Pancreas (tissue), 10 donors: Measurements from ENCODE around the gene RADX. TPM values are rescaled to one million over a fixed set of nuclear protein-coding genes. Genes with fewer than 3 reads are reported as not detected.
"Not testable (repeated sequence)": the region's sequence is repeated elsewhere in the genome, so short reads cannot be mapped to it uniquely, and the experiment has no call there.

Experiments used
- ATAC-seq, 4 donors: fragments of 200-7000 bp; cut with Tn5 transposase; one replicate each; pipeline versions ENCODE4 v1.8.0 to v1.9.1; 2020; ENCODE audit warnings: mild to moderate bottlenecking in 4 of 4, moderate library complexity in 4 of 4
- DNase-seq, 6 donors: peaks; one replicate each; pipeline ENCODE4 v3.0.0-alpha.2; 2020
- FAIRE-seq: peaks from 2 replicates; lab custom pipeline; 2012; peaks lifted over from hg19 to GRCh38; lab: Jason Lieb, UNC
- H3K27ac ChIP-seq, 4 donors: fragments of 200-600 bp; sonication (generic); 1 replicate in 3 of 4; 2 replicates in 1 of 4; pipeline versions ENCODE4 v1.5.0 to v1.8.0; 2020
- H3K27me3 ChIP-seq, 4 donors: fragments of 200-600 bp; one replicate each; pipeline ENCODE4 v1.8.0; 2021
- H3K36me3 ChIP-seq, 3 donors: fragments of 200-600 bp; sonication (generic) in 1 of 3; one replicate each; pipeline versions ENCODE4 v1.5.0 to v1.8.0; 2020 to 2021
- H3K4me1 ChIP-seq, 3 donors: fragments of 200-600 bp; one replicate each; pipeline ENCODE4 v1.8.0; 2021
- H3K4me3 ChIP-seq, 4 donors: fragments of 200-600 bp; sonication (generic) in 2 of 4; one replicate each; pipeline versions ENCODE4 v1.5.0 to v1.8.0; 2020 to 2021
- H3K9me3 ChIP-seq, 4 donors: fragments of 200-600 bp; one replicate each; pipeline ENCODE4 v1.8.0; 2021
- WGBS, 2 donors: extraction: QIAGEN DNeasy Blood & Tissue Kit; methylation state at CpG; one replicate each; pipeline ENCODE4 v1.1.7; 2013; 5-methylcytosine and 5-hydroxymethylcytosine counted together
- intact Hi-C, 3 donors: fragments of 100-400 bp; cut with DNase I; formaldehyde crosslinking; loops; one replicate each; pipeline versions ENCODE4 v1.11.1 to v1.14.2; 2022
- polyA plus RNA-seq, 2 donors: library from polyadenylated mRNA; stranded (reverse); fragments of 200-250 nt; gene quantifications; one replicate each; pipeline ENCODE4 v1.2.3, GENCODE V29; 2013
- total RNA-seq, 6 donors: library from RNA; stranded (reverse); fragmentation: NEBNext Ultra II Directional in 4 of 6; extraction: Animal tissue kit (Norgen Biotek cat#: 25700) in 4 of 6; gene quantifications; one replicate each; pipeline versions ENCODE4 v1.2.1 to v1.2.4, GENCODE V29; 2021 to 2023
- TF ChIP-seq, protein P1 (sequence below), 4 donors: fragments of 200-600 bp; sonication (generic) in 3 of 4; IDR thresholded peaks; one replicate each; pipeline versions ENCODE4 v1.5.0 to v1.8.0; 2021; ENCODE audit warnings: antibody characterized with exemption in 4 of 4
- donor health status: healthy with polysubstance abuse.
- donor health status: DM: no; HTN: no; CAD: no; lungs with moderate emphysema.
- donor health status: DM: no; HTN: no; CAD: no.
- donor health status: control.
- donor health status: control.
- donor health status: Bipolar disorder and iron deficiency.
- donor health status: DM: yes; HTN: yes; CAD: no.
- donor health status: DM: no; HTN: no; CAD: no.
- donor health status: DM: no; HTN: no; CAD: no.
- donor health status: DM: yes; HTN: yes; CAD: no.

RADX gene
- total and polyA plus RNA-seq, 8 donors = 0.74 to 21.4 (median 2.0) TPM

DNA sequence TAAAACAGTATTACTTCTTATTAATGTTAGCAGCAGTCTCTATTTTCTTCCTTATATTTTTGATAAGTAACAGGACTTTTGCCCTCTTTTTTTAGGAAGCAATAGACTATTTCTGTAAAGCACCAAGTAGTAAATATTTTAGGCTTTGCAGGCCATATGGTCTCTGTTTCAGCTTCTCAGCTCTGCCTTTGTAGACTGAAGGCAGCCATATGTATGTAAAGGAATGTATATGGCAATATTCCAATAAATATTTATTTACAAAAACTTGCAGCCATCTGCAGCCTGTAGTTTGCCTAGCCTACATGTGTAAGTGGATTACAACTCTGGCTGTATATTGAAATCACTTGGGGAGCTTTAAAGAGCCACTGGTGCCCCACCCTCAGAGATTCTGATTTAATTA is 15.0 kb downstream of the RADX start:
- no peaks in the 10 kb centered on the region for H3K4me1 ChIP-seq
- TF ChIP-seq, protein P1, sequence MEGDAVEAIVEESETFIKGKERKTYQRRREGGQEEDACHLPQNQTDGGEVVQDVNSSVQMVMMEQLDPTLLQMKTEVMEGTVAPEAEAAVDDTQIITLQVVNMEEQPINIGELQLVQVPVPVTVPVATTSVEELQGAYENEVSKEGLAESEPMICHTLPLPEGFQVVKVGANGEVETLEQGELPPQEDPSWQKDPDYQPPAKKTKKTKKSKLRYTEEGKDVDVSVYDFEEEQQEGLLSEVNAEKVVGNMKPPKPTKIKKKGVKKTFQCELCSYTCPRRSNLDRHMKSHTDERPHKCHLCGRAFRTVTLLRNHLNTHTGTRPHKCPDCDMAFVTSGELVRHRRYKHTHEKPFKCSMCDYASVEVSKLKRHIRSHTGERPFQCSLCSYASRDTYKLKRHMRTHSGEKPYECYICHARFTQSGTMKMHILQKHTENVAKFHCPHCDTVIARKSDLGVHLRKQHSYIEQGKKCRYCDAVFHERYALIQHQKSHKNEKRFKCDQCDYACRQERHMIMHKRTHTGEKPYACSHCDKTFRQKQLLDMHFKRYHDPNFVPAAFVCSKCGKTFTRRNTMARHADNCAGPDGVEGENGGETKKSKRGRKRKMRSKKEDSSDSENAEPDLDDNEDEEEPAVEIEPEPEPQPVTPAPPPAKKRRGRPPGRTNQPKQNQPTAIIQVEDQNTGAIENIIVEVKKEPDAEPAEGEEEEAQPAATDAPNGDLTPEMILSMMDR (IDR thresholded peaks at IDR 0.05) = no peak
- intact Hi-C loops = no loop called here
- H3K27ac ChIP-seq = no peak overlapping the region
- ATAC-seq (no peak), DNase-seq (no peak), FAIRE-seq (no peak)
- H3K4me3 ChIP-seq = no peak overlapping the region
- H3K9me3 ChIP-seq = no peaks in the 10 kb centered on the region
- peaks cover 0 to 21% (median 2%) of the 10 kb centered on the region in 4 donors for H3K27me3 ChIP-seq
- no peaks in the 10 kb centered on the region for H3K36me3 ChIP-seq

DNA sequence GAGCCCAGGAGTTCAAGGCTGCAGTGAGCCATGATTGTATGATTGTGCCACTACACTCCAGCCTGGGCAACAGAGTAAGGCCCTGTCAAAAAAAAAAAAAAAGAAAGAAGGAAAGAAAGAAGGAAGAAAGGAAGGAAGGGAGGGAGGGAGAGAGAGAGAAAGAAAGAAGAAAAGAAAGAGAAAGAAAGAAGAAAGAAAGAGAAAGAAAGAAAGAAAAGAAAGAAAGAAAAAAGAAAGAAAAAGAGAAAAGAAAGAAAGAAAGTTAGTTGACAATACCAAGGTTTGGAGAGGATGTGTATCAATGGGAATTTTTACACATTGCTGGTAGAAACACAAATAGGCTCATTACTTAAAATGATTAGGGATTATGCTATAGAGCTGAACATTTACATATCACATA is 19.8 kb downstream of the RADX start:
- no peak for ATAC-seq
- H3K27me3 ChIP-seq = peaks cover 0 to 6% (median 2%) of the 10 kb centered on the region in 4 donors
- DNase-seq = no peak
- H3K4me3 ChIP-seq = no peak overlapping the region
- intact Hi-C loops = no loop called here
- H3K9me3 ChIP-seq = no peaks in the 10 kb centered on the region
- H3K36me3 ChIP-seq = no peaks in the 10 kb centered on the region
- H3K27ac ChIP-seq = no peak overlapping the region
- TF ChIP-seq, protein P1 (IDR thresholded peaks at IDR 0.05) = no peak
- FAIRE-seq = no peak
- no peaks in the 10 kb centered on the region for H3K4me1 ChIP-seq

DNA sequence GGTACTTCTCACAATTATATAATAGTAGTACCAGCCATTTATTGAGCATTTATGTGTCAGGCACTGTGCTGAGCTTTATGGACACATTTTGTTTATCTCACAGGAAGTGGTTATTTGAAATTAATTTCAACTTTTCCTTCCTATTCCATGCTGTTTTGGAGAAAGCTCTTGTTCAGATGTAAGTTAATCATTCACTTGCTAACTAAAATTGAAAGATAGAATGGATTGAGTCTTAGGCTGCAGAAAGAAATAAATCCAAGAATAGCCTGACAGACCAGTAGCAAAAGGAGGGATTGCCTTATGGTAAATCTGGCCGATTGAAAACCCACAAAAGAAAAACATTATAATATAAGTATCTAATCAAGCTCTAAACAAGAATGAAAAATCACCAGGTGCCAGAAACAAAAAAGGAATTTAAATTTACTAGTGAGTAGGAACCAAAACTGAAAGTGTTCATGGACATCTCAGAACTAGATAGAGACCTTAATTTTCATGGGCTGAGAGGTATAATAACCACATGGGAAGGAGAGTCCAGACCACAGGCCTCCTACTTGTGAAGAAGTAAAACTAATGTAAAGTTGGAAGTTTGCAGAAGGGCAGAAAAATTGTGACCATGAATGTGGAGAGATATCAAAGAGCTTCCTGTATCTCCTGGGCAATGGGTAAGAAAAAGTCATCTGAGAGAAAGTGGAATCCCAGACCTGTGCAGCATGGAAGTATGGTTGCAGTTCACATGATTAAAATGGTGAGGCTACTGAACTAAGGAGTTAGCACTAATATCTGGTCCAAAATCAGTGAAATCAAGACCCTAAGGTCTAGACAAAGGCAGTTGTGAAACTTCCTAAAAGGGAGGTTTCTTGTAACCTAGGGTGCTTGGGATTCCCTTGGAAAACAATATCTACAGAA is 38.0 kb downstream of the RADX start:
- 29 to 69% methylated on average over 1 of the region's 1 CpG for WGBS, 2 donors
- TF ChIP-seq, protein P1 (IDR thresholded peaks at IDR 0.05) = no peak
- no peak overlapping the region for H3K4me3 ChIP-seq
- intact Hi-C loops = no loop called here
- DNase-seq = no peak
- no peak overlapping the region for H3K27ac ChIP-seq
- no peaks in the 10 kb centered on the region for H3K4me1 ChIP-seq
- no peaks in the 10 kb centered on the region for H3K9me3 ChIP-seq
- no peak for ATAC-seq
- no peaks in the 10 kb centered on the region for H3K36me3 ChIP-seq
- peak; percentile 9 for FAIRE-seq
- H3K27me3 ChIP-seq = no peaks in the 10 kb centered on the region

DNA sequence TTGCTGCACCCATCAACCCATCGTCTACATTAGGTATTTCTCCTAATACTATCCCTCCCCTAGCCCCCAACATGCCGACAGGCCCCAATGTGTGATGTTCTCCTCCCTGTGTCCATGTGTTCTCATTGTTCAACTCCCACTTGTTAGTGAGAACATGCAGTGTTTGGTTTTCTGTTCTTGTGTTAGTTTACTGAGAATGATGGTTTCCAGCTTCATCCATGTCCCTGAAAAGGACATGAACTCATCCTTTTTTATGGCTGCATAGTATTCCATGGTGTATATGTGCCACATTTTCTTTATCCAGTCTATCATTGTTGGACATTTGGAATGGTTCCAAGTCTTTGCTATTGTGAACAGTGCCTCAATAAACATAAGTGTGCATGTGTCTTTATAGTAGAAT is 41.8 kb downstream of the RADX start:
- 59 to 83% methylated on average over 2 of the region's 2 CpGs for WGBS, 2 donors
- ATAC-seq, FAIRE-seq: not testable (repeated sequence)

DNA sequence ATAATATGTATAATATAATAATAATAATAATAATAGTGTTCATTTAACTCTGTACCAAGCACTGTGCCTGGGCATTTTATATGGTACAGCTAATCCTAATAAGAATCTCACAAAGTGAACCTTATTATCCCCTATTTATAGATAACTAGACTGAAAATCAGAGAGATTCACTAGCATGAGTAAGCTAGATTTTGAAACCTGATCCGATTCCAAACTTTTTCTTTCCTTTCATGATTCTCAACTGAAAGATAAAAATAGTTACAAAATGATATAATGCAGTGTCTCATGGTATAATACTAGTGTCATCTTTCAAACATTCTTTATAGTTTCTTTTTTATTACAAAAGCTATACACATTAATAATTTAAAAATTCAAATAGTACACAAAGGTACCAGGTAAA is 58.9 kb downstream of the RADX start:
- TF ChIP-seq, protein P1 (IDR thresholded peaks at IDR 0.05) = no peak
- FAIRE-seq = peak; percentile 67
- peaks cover 0 to 9% (median 0%) of the 10 kb centered on the region in 4 donors for H3K27me3 ChIP-seq
- no peak overlapping the region for H3K4me3 ChIP-seq
- intact Hi-C loops = no loop called here
- H3K4me1 ChIP-seq = no peaks in the 10 kb centered on the region
- WGBS, 2 donors = 74 to 81% methylated on average over 1 of the region's 1 CpG
- DNase-seq = no peak
- H3K36me3 ChIP-seq = no peaks in the 10 kb centered on the region
- H3K9me3 ChIP-seq = no peaks in the 10 kb centered on the region
- no peak overlapping the region for H3K27ac ChIP-seq
- ATAC-seq = no peak

More for the DNA sequence above, 41.8 kb downstream of the RADX start:
- H3K9me3 ChIP-seq, H3K36me3 ChIP-seq, intact Hi-C loops, H3K4me3 ChIP-seq, DNase-seq, H3K27me3 ChIP-seq, H3K4me1 ChIP-seq, H3K27ac ChIP-seq: not testable (repeated sequence)
